AG04450 (cell line): Measurements from ENCODE around the gene TMEM255A. TPM values are rescaled to one million over a fixed set of nuclear protein-coding genes. Genes with fewer than 3 reads are reported as not detected.

ENCODE experiments used
- CTCF ChIA-PET: fragments of 300-600, 350-600 bp; formaldehyde crosslinking; extraction: SDS; loops from one replicate; lab custom pipeline; 2022; ENCODE audit warnings: antibody characterized with exemption, inconsistent platforms; lab: Charles Lee
- POLR2A ChIA-PET: fragments of 350-600 bp; formaldehyde crosslinking; extraction: SDS; loops from one replicate; lab custom pipeline; 2021; ENCODE audit warnings: antibody characterized with exemption, inconsistent platforms; lab: Yijun Ruan, JAX
- DNase-seq: peaks from one replicate; pipeline ENCODE4 v3.0.0-alpha.2; 2011; ENCODE audit warnings: low read depth, low spot score
- H3K27ac ChIP-seq: one replicate; pipeline ENCODE4 v1.5.1; 2012; ENCODE audit warnings: low read depth, low read length, control low read depth
- H3K27me3 ChIP-seq: one replicate; pipeline ENCODE4 v1.6.0; 2012; ENCODE audit warnings: low read length; ENCODE audit not compliant: control insufficient read depth, insufficient read depth
- H3K4me3 ChIP-seq: 2 replicates; pipeline ENCODE4 v1.5.1; 2011; ENCODE audit warnings: mild to moderate bottlenecking, low read depth, low read length, control low read depth
- H3K9me3 ChIP-seq: 2 replicates; pipeline ENCODE4 v1.5.1; 2012; ENCODE audit warnings: low read length; ENCODE audit not compliant: control insufficient read depth, insufficient read depth
- polyA plus RNA-seq: library from polyadenylated mRNA; depleted of rRNA; stranded (reverse); fragments of >200 nt; gene quantifications from 2 replicates; pipeline ENCODE4 v1.2.3, GENCODE V29; 2011; rRNA removed
- TF ChIP-seq, protein P1 (sequence below): IDR thresholded peaks from 2 replicates; pipeline ENCODE4 v1.5.1; 2011; ENCODE audit warnings: low read depth, low read length, control low read depth, inconsistent platforms

The TMEM255A gene
- polyA plus RNA-seq, 1 experiment = 0.04 TPM

DNA sequence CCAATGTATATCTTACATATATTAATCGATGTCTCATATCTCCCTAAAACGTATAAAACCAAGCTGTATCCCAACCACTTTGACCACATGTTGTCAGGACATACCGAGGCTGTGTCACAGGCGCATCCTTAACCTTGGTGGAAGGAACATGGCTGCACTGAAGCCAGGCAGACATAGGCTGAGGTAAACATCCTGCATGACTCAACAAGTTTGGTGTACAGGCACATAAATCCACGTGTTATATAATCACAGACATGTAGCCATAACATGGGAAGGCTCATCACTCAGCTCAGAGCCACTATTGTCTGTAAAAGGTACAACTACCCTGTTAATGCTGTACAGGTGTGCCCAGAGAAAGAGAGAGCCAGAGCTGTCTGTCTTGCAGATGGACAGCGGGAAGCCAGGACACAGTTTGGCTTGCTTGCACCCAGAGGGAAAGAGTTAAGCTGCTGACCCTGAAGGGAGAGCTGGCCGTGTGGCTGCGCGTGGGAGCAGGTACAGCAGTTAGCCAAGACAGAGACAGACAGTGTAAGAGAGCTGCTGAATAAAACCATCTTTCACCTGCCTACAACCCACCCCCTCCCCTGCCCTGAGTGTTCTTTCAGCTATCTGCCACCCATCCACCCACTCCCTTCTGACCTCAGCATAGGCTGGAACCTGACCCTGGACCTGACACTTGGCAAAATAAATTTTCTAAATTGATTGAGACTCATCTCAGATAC lies 82.9 kb downstream of the TMEM255A start:
- no peak overlapping the region for H3K27ac ChIP-seq
- H3K9me3 ChIP-seq = no peaks in the 10 kb centered on the region
- ChIA-PET CTCF (interaction anchor here (3.5 kb wide), 1 partner anchor 15 kb away, joined by 19 read pairs; no protein-coding TSS in a partner anchor), POLR2A (no interaction called here)
- TF ChIP-seq, protein P1, sequence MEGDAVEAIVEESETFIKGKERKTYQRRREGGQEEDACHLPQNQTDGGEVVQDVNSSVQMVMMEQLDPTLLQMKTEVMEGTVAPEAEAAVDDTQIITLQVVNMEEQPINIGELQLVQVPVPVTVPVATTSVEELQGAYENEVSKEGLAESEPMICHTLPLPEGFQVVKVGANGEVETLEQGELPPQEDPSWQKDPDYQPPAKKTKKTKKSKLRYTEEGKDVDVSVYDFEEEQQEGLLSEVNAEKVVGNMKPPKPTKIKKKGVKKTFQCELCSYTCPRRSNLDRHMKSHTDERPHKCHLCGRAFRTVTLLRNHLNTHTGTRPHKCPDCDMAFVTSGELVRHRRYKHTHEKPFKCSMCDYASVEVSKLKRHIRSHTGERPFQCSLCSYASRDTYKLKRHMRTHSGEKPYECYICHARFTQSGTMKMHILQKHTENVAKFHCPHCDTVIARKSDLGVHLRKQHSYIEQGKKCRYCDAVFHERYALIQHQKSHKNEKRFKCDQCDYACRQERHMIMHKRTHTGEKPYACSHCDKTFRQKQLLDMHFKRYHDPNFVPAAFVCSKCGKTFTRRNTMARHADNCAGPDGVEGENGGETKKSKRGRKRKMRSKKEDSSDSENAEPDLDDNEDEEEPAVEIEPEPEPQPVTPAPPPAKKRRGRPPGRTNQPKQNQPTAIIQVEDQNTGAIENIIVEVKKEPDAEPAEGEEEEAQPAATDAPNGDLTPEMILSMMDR = no peak
- H3K4me3 ChIP-seq = no peak overlapping the region
- H3K27me3 ChIP-seq = no peaks in the 10 kb centered on the region
- no peak for DNase-seq

DNA sequence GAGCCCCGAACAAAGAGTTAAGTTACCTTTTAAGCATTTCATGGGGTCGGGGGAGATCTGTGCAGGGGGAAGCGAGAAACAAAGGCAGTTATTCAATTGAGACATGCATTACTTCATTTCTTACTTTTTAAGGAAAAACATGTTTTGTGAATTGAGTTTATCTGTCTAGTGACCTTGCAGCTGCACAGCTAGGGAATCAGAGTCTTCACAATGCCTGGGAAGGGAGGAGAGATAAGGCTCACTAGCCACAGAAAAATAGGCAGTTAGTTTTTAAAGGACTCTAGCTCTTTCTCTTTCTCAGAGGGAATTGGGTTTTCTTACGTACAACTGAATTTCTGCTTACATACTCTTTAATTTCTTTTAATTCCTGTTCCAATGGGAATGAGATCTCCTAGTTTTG lies 86.9 kb downstream of the TMEM255A start:
- CTCF ChIA-PET = no interaction called here

DNA sequence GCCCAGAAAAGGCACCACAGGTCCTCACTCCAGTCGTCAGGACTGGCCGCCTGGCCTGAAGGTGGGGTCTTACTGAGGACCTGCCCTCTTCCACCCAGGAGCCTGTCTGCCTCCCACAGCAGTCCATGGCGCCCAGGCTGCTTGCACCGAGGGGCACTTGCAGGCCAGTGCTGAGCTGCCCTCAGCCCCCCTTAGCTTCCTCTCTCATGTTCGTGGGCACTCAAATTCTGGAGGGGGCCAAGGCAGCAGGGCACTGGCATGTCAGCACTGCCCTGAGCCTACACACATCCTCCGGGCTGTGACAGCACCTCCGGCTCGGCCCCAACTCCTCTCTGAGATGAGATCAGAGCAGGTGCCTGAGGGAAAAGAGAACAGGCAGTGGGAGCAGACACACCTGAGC lies 87.9 kb downstream of the TMEM255A start:
- Histone ChIP-seq H3K9me3 (no peaks in the 10 kb centered on the region), H3K4me3 (no peak overlapping the region), H3K27me3 (no peaks in the 10 kb centered on the region), H3K27ac (no peak overlapping the region)
- CTCF ChIA-PET = no interaction called here
- no peak for DNase-seq
- TF ChIP-seq, protein P1 = no peak
- POLR2A ChIA-PET = no interaction called here

More for the DNA sequence above, 86.9 kb downstream of the TMEM255A start:
- Histone ChIP-seq H3K27me3 (no peaks in the 10 kb centered on the region), H3K27ac (no peak overlapping the region), H3K9me3 (no peaks in the 10 kb centered on the region), H3K4me3 (no peak overlapping the region)
- no peak for DNase-seq
- TF ChIP-seq, protein P1 = no peak
- POLR2A ChIA-PET = no interaction called here

DNA sequence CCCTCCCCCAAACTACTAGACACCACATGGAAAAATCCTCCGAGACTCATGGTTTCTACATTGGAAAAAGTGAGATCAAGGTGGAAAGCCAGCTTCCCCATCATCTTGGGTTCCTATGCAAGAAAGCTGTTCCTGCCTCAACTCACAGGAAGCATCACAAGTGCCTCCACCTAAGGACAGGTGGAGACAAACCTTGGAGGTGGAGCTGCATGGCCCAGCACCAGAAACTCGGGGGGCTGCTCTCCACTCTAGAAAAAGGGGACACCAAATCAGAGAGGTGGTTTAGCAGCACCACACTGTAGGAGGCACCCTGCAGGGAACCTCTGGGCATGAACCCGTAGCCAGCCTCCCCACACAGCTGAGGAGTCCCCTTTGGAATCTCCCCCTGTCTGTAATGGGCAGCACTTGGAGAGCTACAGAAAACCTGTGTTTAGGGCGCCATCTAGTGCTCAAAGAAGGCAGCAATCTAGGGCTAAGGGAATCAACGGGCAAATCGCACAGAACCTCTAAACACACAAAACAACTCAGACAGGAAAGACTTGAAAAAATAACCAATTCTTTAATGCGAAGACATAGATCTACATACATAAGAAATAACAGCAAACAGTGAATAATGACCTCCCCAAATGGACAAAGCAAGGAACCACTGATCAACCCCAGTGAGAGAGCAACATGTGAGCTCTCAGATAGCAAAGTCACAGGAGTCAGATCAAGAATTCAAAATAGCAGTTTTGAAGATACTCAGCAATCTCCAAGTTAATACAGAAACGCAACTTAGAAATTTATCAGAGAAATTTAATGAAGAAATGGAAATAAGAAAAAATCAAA lies 97.6 kb downstream of the TMEM255A start:
- peak; percentile 2 for DNase-seq
- Histone ChIP-seq H3K9me3 (no peaks in the 10 kb centered on the region), H3K27ac (no peak overlapping the region), H3K4me3 (no peak overlapping the region), H3K27me3 (no peaks in the 10 kb centered on the region)
- TF ChIP-seq, protein P1 = peak; percentile 79
- ChIA-PET POLR2A (no interaction called here), CTCF (interaction anchor here (0.6 to 2.9 kb wide), 21 partner anchors 9 to 300 kb away, joined by 3 to 19 read pairs (median 4); partner anchors contain the start of gene ZBTB33)

Other genes with a start within 250 kb of the TMEM255A start
- gene RHOXF2B, start 233.8 kb downstream of the TMEM255A start, polyA plus RNA-seq = not detected in 2 replicates
- gene RHOXF1, start 195.5 kb downstream of the TMEM255A start, polyA plus RNA-seq = not detected in 2 replicates
- gene RHOXF2, start 152.8 kb downstream of the TMEM255A start, polyA plus RNA-seq = not detected in 2 replicates
- gene ZBTB33, start 60.6 kb downstream of the TMEM255A start, polyA plus RNA-seq = 8.9 and 9.0 TPM in 2 replicates
- not detected in 2 replicates for gene ATP1B4, start 50.6 kb upstream of the TMEM255A start, polyA plus RNA-seq
- gene LAMP2, start 157.8 kb upstream of the TMEM255A start, polyA plus RNA-seq = 131 and 155 TPM in 2 replicates
- 46.3 and 64.5 TPM in 2 replicates for gene CUL4B, start 249.5 kb upstream of the TMEM255A start, polyA plus RNA-seq